Activated naive CD8-positive, alpha-beta T cell (primary cell): ENCODE data around the gene MBNL2.
A peak's percentile ranks its signal among the peaks of the same experiment; 100 is the strongest.

Source experiments
- H3K27ac Mint-ChIP-seq: one replicate; pipeline ENCODE4 v1.8.0; 2021; ENCODE audit warnings: mixed read lengths
- H3K27me3 Mint-ChIP-seq: one replicate; pipeline ENCODE4 v1.8.0; 2021; ENCODE audit warnings: mixed read lengths
- H3K36me3 Mint-ChIP-seq: one replicate; pipeline ENCODE4 v1.8.0; 2021; ENCODE audit warnings: mixed read lengths
- H3K4me1 Mint-ChIP-seq: one replicate; pipeline ENCODE4 v1.8.0; 2021; ENCODE audit warnings: low read depth, mixed read lengths
- H3K4me3 Mint-ChIP-seq: one replicate; pipeline ENCODE4 v1.8.0; 2021; ENCODE audit warnings: mild to moderate bottlenecking, mixed read lengths
- H3K9me3 Mint-ChIP-seq: one replicate; pipeline ENCODE4 v1.8.0; 2021; ENCODE audit warnings: low read depth, mixed read lengths

The MBNL2 gene

DNA sequence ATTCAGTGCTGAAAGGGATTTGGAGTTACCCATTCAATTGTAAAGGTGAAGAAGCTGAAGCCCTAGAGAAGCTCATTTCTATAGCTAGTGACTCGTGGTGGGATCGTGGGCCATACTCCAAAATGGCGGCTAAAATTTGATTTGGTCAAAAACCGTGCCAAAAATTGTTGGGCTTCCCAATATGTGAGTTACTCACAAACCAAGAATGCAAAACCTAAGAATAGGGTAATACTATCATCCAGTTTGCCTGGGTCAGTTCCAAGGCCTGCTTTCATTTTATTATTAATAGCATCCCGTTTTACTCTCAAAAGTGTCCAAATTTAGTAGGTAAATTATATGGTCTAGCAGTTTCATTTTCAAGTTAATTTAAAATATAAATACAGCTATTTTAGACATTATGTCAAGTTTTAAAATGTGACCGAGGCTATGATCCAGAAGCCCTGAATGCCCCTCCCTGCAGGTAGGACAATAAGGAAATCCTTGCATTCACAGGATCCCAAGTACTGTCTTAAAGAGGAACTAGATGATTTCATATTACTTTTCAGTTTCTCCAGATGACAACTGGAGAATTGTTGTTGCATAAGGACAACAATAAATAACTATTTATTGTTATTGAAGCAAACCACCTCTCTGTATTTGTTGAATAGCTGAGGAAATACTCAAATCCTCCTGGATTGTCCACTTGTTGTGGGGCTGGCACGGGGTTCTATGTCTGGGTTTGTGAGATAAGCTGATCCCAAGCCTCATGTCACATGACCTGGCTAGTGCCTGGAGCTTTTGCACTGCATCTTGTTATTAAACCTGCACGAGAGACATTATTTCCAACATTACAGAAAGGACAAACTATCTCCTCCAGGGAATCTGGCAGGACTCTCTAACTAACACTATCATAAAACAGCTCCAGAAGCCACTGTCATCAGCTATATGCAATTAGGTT is 200.3 kb downstream of the MBNL2 start:
- Mint-ChIP-seq H3K9me3 (no peaks in the 10 kb centered on the region), H3K27ac (no peak overlapping the region), H3K4me3 (no peak overlapping the region), H3K36me3 (no peaks in the 10 kb centered on the region), H3K4me1 (no peaks in the 10 kb centered on the region), H3K27me3 (peaks cover 2% of the 10 kb centered on the region)

GRCh38 chr13:97423300-97424045 is 201.3 kb downstream of the MBNL2 start:
- Mint-ChIP-seq H3K9me3 (no peaks in the 10 kb centered on the region), H3K4me3 (no peak overlapping the region), H3K36me3 (no peaks in the 10 kb centered on the region), H3K27me3 (peaks cover 2% of the 10 kb centered on the region), H3K27ac (no peak overlapping the region), H3K4me1 (no peaks in the 10 kb centered on the region)

DNA sequence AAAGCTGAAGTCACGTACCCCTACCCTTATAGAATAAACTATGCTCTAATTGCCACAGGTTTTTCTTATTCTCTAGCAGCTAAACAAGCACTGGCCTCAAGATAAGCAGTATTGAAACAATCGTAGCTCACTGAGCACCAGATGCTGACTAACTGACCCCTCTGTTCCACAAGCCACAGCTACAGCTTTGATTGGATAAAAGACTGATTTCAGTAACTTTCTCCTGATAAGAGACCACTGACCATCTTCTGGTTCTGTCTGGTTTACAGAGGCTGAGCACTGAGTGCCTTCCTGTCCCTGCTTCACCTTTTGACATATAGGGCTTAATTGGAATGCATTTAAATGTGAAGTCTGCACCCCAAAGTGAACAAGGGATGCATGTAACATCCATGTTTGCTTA is 203.5 kb downstream of the MBNL2 start:
- Mint-ChIP-seq H3K4me3 (no peak overlapping the region), H3K27ac (no peak overlapping the region), H3K9me3 (no peaks in the 10 kb centered on the region), H3K36me3 (no peaks in the 10 kb centered on the region), H3K27me3 (peaks cover 2% of the 10 kb centered on the region), H3K4me1 (no peaks in the 10 kb centered on the region)

DNA sequence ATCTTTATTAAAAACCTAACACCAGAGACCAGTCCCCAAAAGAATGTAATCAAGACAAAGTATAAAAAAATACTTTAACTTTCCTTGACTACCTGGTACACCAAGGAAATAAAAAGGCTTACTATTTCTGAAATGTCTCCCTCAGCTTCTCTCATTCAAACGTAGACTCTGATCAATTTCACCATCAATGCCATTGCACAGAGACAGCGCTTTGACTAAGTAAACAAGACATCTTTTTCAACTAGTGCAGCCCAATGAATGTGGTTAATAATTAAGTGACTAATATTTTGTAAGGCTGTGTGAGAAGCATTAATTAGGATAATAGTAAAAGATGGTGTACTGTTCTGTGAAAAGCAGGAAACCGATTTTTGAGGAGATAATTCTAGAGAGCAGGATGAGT is 204.6 kb downstream of the MBNL2 start:
- Mint-ChIP-seq H3K36me3 (no peaks in the 10 kb centered on the region), H3K4me3 (no peak overlapping the region), H3K27ac (no peak overlapping the region), H3K27me3 (peaks cover 2% of the 10 kb centered on the region), H3K9me3 (no peaks in the 10 kb centered on the region), H3K4me1 (peaks cover 1% of the 10 kb centered on the region)

DNA sequence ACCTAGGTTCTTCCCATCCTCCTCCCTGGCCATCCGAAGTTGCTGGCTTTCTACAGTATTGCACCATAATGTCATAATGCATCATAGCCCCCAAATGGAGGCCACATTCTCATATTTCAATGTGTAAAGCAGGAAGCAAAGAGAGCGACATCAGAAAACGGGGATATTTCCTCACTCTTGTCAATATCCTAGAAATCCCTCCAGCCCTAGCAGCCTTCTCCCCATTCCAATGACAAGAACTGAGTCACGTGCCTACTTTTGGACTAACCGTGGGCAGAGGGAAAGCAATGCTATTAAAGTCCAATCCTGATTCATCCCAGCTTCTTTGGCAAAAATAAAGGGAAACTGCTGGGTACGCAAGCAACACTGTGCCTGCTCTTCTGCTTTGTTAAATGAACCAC is 207.5 kb downstream of the MBNL2 start:
- Mint-ChIP-seq H3K27me3 (no peaks in the 10 kb centered on the region), H3K9me3 (no peaks in the 10 kb centered on the region), H3K27ac (no peak overlapping the region), H3K36me3 (no peaks in the 10 kb centered on the region), H3K4me1 (peaks cover 12% of the 10 kb centered on the region), H3K4me3 (no peak overlapping the region)

- Mint-ChIP-seq H3K36me3 (no peaks in the 10 kb centered on the region), H3K27ac (no peak overlapping the region), H3K27me3 (no peaks in the 10 kb centered on the region), H3K9me3 (no peaks in the 10 kb centered on the region), H3K4me3 (no peak overlapping the region), H3K4me1 (peaks cover 18% of the 10 kb centered on the region)
These were observed 208.2 kb downstream of the MBNL2 start for GRCh38 chr13:97430296-97430695.

DNA sequence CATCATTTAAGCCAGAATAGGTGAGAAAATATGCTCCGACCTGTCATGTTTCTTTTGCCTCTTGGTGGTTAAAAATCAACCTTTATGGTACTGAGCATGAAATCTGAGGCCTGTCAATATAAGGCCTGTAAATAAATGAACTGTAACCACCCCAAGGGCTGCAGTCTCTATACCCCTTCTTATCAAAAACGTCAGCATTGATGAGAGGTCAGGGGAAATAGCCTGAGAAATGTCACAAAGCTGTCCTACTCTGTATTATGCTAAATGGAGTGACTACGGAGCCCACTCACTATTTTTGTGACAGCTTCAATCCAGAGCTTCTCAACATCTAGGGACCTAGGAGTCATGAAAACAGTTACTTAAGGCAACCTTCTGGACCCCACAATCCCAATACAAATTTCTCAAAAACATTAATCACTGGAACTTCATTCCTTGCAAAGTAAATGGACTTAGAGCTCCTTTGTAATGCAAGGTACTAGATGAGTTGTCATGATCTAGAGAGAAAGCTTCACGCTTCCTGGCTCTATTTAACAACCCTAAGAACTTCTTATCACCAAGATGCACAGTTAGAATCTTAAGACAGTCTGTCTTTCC is 209.1 kb downstream of the MBNL2 start:
- Mint-ChIP-seq H3K4me1 (peaks cover 27% of the 10 kb centered on the region), H3K27ac (no peak overlapping the region), H3K4me3 (peak overlapping the region; percentile 70), H3K9me3 (no peaks in the 10 kb centered on the region), H3K27me3 (no peaks in the 10 kb centered on the region), H3K36me3 (peaks cover 1% of the 10 kb centered on the region)

GRCh38 chr13:97432232-97432916 is 210.2 kb downstream of the MBNL2 start:
- no peaks in the 10 kb centered on the region for H3K27me3 Mint-ChIP-seq
- peak overlapping the region; percentile 99 for H3K4me3 Mint-ChIP-seq
- H3K4me1 Mint-ChIP-seq = peaks cover 33% of the 10 kb centered on the region
- H3K36me3 Mint-ChIP-seq = peaks cover 4% of the 10 kb centered on the region
- H3K27ac Mint-ChIP-seq = peak overlapping the region; percentile 100
- no peaks in the 10 kb centered on the region for H3K9me3 Mint-ChIP-seq

- no peaks in the 10 kb centered on the region for H3K9me3 Mint-ChIP-seq
- peaks cover 6% of the 10 kb centered on the region for H3K36me3 Mint-ChIP-seq
- peak overlapping the region; percentile 100 for H3K27ac Mint-ChIP-seq
These were observed 211.0 kb downstream of the MBNL2 start for GRCh38 chr13:97432917-97433726.

DNA sequence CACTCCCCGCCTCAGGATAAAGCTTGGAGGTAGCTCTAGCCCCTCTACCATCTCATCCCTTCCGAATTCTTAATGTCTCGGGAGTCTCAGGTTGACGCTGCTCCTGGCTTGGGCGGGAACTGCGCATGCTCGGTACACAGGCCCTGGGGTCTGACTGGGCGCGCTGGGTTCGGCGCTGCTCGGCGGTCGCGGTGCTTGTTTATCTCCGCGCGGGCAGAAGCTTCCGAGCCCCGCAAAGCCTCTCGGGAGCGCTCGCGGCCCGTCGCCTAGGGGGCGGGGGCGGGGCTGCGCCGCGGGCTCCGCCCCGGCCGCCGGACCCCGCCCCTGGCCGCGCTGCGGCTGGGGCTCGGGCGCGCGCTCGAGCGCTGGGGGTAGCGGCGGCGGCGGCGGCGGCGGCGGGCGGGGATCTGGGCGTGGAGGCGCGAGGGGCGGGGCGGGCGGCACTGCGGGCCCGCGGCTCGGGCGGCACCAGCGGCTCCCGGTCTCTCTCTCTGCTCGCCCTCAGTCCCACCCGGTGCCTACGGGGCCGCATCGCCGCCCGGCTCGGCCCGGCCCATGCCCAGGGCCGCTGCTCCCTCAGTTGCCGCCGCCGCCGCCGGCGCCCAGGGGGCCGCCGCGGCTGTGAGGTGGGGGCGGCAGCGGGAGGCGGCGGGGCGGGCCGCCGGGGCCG is 211.7 kb downstream of the MBNL2 start, which contains the start of gene RAP2A:
Gene RAP2A (plus strand): TSS at position 443 of the 670 bp plus-strand sequence. CDS start 302 bp downstream, outside the sequence.
- no peaks in the 10 kb centered on the region for H3K9me3 Mint-ChIP-seq
- peak within 1 kb of the TSS; percentile 100 for H3K27ac Mint-ChIP-seq
- H3K4me3 Mint-ChIP-seq = peak within 1 kb of the TSS; percentile 99
- H3K36me3 Mint-ChIP-seq = peaks cover 6% of the 10 kb centered on the region
- no peaks in the 10 kb centered on the region for H3K27me3 Mint-ChIP-seq
- H3K4me1 Mint-ChIP-seq = peaks cover 33% of the 10 kb centered on the region

More at GRCh38 chr13:97432917-97433726, 211.0 kb downstream of the MBNL2 start:
- H3K4me1 Mint-ChIP-seq = peaks cover 33% of the 10 kb centered on the region
- peak overlapping the region; percentile 99 for H3K4me3 Mint-ChIP-seq
- no peaks in the 10 kb centered on the region for H3K27me3 Mint-ChIP-seq

- H3K27ac Mint-ChIP-seq = peak overlapping the region; percentile 86
- peak overlapping the region; percentile 98 for H3K4me3 Mint-ChIP-seq
- H3K36me3 Mint-ChIP-seq = peaks cover 6% of the 10 kb centered on the region
- no peaks in the 10 kb centered on the region for H3K27me3 Mint-ChIP-seq
- H3K4me1 Mint-ChIP-seq = peaks cover 33% of the 10 kb centered on the region
- no peaks in the 10 kb centered on the region for H3K9me3 Mint-ChIP-seq
These were observed 212.5 kb downstream of the MBNL2 start for GRCh38 chr13:97434397-97435201.

DNA sequence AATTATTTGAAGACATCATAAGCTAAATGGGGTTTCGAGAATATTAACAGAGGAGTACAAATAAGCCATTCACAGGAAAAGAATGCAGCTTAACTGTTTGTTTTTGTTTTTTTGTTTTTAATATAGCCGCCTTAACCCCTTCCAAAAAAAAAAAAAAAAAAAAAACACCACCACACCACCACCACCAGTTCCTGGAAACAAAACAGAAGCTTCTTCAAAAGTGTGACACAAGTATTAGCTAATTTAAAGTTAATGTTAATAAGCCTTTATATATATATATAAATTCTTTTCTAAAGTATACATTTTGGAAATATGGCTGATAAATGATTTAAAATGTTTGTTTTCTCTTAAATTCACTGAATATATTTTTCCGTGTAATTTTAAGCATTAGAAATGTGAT is 213.2 kb downstream of the MBNL2 start:
- Mint-ChIP-seq H3K9me3 (no peaks in the 10 kb centered on the region), H3K4me1 (peaks cover 33% of the 10 kb centered on the region), H3K4me3 (peak overlapping the region; percentile 98), H3K27me3 (no peaks in the 10 kb centered on the region), H3K27ac (peak overlapping the region; percentile 86), H3K36me3 (peaks cover 6% of the 10 kb centered on the region)

GRCh38 chr13:97435794-97436193 is 213.7 kb downstream of the MBNL2 start:
- peak overlapping the region; percentile 84 for H3K4me3 Mint-ChIP-seq
- peaks cover 6% of the 10 kb centered on the region for H3K36me3 Mint-ChIP-seq
- H3K9me3 Mint-ChIP-seq = no peaks in the 10 kb centered on the region
- H3K4me1 Mint-ChIP-seq = peaks cover 33% of the 10 kb centered on the region
- no peaks in the 10 kb centered on the region for H3K27me3 Mint-ChIP-seq
- H3K27ac Mint-ChIP-seq = peak overlapping the region; percentile 9
